CD4-positive, alpha-beta memory T cell (primary cell): Measurements from ENCODE around the gene ITGB3. TPM values are rescaled to one million over a fixed set of nuclear protein-coding genes. Genes with fewer than 3 reads are reported as not detected.

Experiments
- CTCF ChIA-PET: fragments of 350-600 bp; sonication (Branson Sonifier 250); formaldehyde crosslinking; loops from one replicate; lab custom pipeline; 2021; ENCODE audit warnings: inconsistent platforms; ENCODE audit not compliant: partially characterized antibody; lab: Charles Lee
- POLR2A ChIA-PET: fragments of 350-600 bp; sonication (Branson Sonifier 250); formaldehyde crosslinking; loops from one replicate; lab custom pipeline; 2021; ENCODE audit not compliant: partially characterized antibody; lab: Charles Lee
- DNase-seq, 5 donors: peaks; one replicate each; pipeline versions ENCODE4 v3.0.0 to v3.0.0-alpha.2; 2020 to 2022; ENCODE audit warnings: mixed read lengths in 1 of 5
- H3K27ac ChIP-seq: one replicate; pipeline ENCODE4 v1.7.0; 2013; ENCODE audit warnings: low read depth, low read length
- H3K27me3 ChIP-seq: 2 replicates; pipeline ENCODE4 v1.7.0; 2013; ENCODE audit warnings: mild to moderate bottlenecking, low read length, moderate library complexity; ENCODE audit not compliant: insufficient read depth
- H3K36me3 ChIP-seq: 2 replicates; pipeline ENCODE4 v1.7.0; 2013; ENCODE audit warnings: mild to moderate bottlenecking, low read length, moderate library complexity; ENCODE audit not compliant: insufficient read depth
- H3K4me1 ChIP-seq: 2 replicates; pipeline ENCODE4 v1.7.0; 2013; ENCODE audit warnings: mild to moderate bottlenecking, low read length, moderate library complexity; ENCODE audit not compliant: insufficient read depth
- H3K4me3 ChIP-seq, 2 donors: one replicate each; pipeline ENCODE4 v1.7.0; 2013; ENCODE audit warnings: low read length in 2 of 2, mild to moderate bottlenecking in 1 of 2
- H3K9me3 ChIP-seq, 2 donors: one replicate each; pipeline ENCODE4 v1.7.0; 2013; ENCODE audit warnings: low read length in 2 of 2, control low read depth in 1 of 2; ENCODE audit not compliant: control insufficient read depth in 1 of 2
- H3K27ac Mint-ChIP-seq, 7 donors: one replicate each; pipeline ENCODE4 v1.8.0; 2020 to 2021; ENCODE audit warnings: mixed read lengths in 7 of 7, mild to moderate bottlenecking in 6 of 7, inconsistent platforms in 3 of 7, moderate library complexity in 3 of 7
- H3K27me3 Mint-ChIP-seq, 2 donors: one replicate each; pipeline ENCODE4 v1.8.0; 2020 to 2021; ENCODE audit warnings: mixed read lengths in 2 of 2
- H3K36me3 Mint-ChIP-seq, 2 donors: one replicate each; pipeline ENCODE4 v1.8.0; 2020 to 2021; ENCODE audit warnings: mixed read lengths in 2 of 2, inconsistent platforms in 1 of 2, mild to moderate bottlenecking in 1 of 2
- H3K4me1 Mint-ChIP-seq, 4 donors: one replicate each; pipeline ENCODE4 v1.8.0; 2020 to 2021; ENCODE audit warnings: mixed read lengths in 4 of 4, mild to moderate bottlenecking in 1 of 4
- H3K4me3 Mint-ChIP-seq, 8 donors: one replicate each; pipeline ENCODE4 v1.8.0; 2020 to 2021; ENCODE audit warnings: mixed read lengths in 8 of 8, mild to moderate bottlenecking in 7 of 8, moderate library complexity in 6 of 8, inconsistent platforms in 3 of 8
- H3K9me3 Mint-ChIP-seq, 8 donors: one replicate each; pipeline ENCODE4 v1.8.0; 2020 to 2021; ENCODE audit warnings: mixed read lengths in 8 of 8, mild to moderate bottlenecking in 5 of 8, inconsistent platforms in 3 of 8, moderate library complexity in 1 of 8
- intact Hi-C: fragments of 100-400 bp; cut with micrococcal nuclease; formaldehyde crosslinking; loops from one replicate; pipeline ENCODE4 v1.15.1; 2023
- polyA plus RNA-seq, 2 donors: library from polyadenylated mRNA; unstranded; fragments of 300-500 nt; fragmentation: Illumina TruSeq; gene quantifications; one replicate each; pipeline ENCODE4 v1.2.3, GENCODE V29; 2021
- total RNA-seq, 2 experiments: library from RNA; stranded (reverse); gene quantifications; one replicate each; pipeline ENCODE4 v1.2.3, GENCODE V29; 2021

ITGB3 gene
- total and polyA plus RNA-seq, 4 experiments from 2014 or later = not detected

DNA sequence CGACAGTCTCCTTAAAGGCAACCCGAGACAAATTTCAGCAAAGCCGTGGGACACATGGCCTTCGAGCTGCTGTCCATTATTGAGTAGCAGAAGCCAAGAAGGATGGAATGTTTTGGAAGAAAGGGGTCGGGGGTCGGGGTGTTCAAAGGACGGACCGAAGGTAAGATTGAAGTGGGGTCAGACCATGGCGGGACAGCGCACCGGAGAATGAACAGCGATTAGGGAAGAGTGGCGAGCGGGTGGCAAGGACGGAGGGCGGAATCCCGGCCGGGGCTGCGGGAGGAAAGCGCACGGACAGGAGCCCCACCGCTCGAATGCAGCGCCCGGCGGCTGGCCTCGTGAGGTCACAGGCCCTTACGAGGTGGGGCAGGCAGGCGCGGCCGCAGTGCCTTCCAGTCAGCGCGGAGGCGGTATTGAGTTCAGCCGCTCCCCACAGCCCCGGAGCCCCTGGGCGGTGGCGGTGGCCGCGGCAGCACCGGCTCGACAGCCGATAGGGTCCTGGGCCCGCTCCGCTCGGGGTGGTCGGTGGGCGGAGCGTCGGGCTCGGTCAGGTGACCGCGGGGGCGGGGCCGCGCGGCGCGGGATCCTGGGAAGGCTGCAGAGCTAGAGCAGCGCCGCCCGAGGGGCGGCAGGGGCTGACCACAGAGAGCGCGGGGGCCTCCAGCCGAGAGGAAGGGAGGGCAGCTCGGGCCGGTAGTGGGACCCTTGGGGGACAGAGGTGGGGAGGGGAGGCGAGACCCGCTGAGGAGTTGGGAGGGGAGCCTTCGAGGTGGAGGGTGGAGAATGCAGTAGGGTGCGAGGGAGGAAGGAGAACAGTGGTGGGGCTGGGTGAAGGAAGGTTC, 70.0 kb downstream of the ITGB3 start, which contains the start of gene EFCAB13:
Gene EFCAB13 (plus strand): TSS at position 574 of the 842 bp plus-strand sequence. CDS start 4,399 bp downstream, outside the sequence.
- H3K36me3 ChIP-seq = no peaks in the 10 kb centered on the region
- DNase-seq = peak; percentile 60 to 75 (median 70)
- H3K27me3 ChIP-seq = no peaks in the 10 kb centered on the region
- intact Hi-C loops = loop anchor here (2.0 kb wide), 1 partner anchor 135 kb away; the partner anchor contains the start of gene CDC27
- POLR2A ChIA-PET = interaction anchor here (0.6 to 2.3 kb wide), 7 partner anchors 10 to 555 kb away, joined by 3 to 7 read pairs (median 4); partner anchors contain the start of gene KPNB1
- Mint-ChIP-seq H3K4me1 (peaks cover 16 to 26% (median 19%) of the 10 kb centered on the region in 4 donors), H3K4me3 (peak within 1 kb of the TSS; percentile 95 to 100 (median 98)), H3K36me3 (peaks cover 0 to 10% of the 10 kb centered on the region in 2 donors), H3K9me3 (peaks cover 0 to 5% (median 0%) of the 10 kb centered on the region in 8 donors), H3K27me3 (no peaks in the 10 kb centered on the region), H3K27ac (peak within 1 kb of the TSS; percentile 88 to 98 (median 97))
- peak within 1 kb of the TSS; percentile 70 to 85 for H3K4me3 ChIP-seq
- no peaks in the 10 kb centered on the region for H3K9me3 ChIP-seq
- H3K27ac ChIP-seq = peak within 1 kb of the TSS; percentile 58
- CTCF ChIA-PET = interaction anchor here (0.9 to 1.1 kb wide), 3 partner anchors 11 to 381 kb away, joined by 3 read pairs; no protein-coding TSS in a partner anchor
- H3K4me1 ChIP-seq = peaks cover 4% of the 10 kb centered on the region

DNA sequence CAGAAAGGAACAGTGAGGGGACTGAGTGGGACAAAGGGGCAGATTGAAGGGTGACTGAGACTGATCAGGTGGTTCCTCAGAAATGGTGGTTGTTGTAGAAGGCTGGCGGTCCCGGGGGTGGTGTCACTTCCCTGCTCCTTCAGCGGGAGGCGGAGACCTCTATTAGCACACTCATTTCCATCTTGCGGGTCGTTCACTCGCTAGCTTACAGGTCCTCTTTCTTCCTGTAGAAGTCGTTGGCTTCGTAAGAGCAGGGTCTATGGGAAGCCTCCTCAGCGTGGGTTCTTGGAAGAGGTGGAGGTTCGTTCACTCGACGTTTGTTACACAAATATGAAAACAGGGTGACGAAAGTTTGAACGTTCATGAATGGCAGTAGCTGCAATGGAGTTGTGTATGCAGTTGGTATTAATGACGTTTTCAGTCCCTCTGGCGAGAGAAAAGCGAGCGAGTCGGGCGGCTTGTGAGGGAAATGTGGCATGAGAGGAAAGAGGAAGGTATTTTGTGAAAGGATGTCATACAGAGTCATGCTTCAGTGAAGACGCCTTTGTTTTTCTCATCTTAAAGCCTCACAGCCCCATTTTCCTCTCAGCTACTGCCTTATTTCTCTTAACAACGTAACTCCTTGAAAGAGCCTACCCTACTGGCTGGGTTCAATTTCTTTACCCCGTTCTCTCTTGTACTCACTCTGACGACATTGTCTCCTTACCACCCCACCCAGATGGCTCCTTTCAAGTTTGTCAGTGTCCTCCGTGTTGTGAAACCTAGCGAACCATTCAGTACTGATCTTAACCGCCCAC, 70.8 kb downstream of the ITGB3 start:
- H3K27ac Mint-ChIP-seq = peak overlapping the region; percentile 88 to 98 (median 97)
- H3K27me3 Mint-ChIP-seq = no peaks in the 10 kb centered on the region
- Histone ChIP-seq H3K4me3 (peak overlapping the region; percentile 70 to 85), H3K36me3 (no peaks in the 10 kb centered on the region), H3K9me3 (no peaks in the 10 kb centered on the region), H3K4me1 (peaks cover 4% of the 10 kb centered on the region), H3K27ac (peak overlapping the region; percentile 58), H3K27me3 (no peaks in the 10 kb centered on the region)
- H3K36me3 Mint-ChIP-seq = peaks cover 0 to 10% of the 10 kb centered on the region in 2 donors
- POLR2A ChIA-PET = interaction anchor here (0.6 to 2.3 kb wide), 5 partner anchors 10 to 555 kb away, joined by 4 to 7 read pairs (median 4); partner anchors contain the start of genes CDC27 and KPNB1
- peak overlapping the region; percentile 95 to 100 (median 98) for H3K4me3 Mint-ChIP-seq
- H3K9me3 Mint-ChIP-seq = peaks cover 0 to 5% (median 0%) of the 10 kb centered on the region in 8 donors
- intact Hi-C loops = loop anchor here (2.0 kb wide), 1 partner anchor 136 kb away; the partner anchor contains the start of gene CDC27
- peak; percentile 35 to 76 (median 56) for DNase-seq
- CTCF ChIA-PET = interaction anchor here (1.1 to 1.4 kb wide), 2 partner anchors 9 to 12 kb away, joined by 3 to 5 read pairs; no protein-coding TSS in a partner anchor
- peaks cover 16 to 26% (median 19%) of the 10 kb centered on the region in 4 donors for H3K4me1 Mint-ChIP-seq

DNA sequence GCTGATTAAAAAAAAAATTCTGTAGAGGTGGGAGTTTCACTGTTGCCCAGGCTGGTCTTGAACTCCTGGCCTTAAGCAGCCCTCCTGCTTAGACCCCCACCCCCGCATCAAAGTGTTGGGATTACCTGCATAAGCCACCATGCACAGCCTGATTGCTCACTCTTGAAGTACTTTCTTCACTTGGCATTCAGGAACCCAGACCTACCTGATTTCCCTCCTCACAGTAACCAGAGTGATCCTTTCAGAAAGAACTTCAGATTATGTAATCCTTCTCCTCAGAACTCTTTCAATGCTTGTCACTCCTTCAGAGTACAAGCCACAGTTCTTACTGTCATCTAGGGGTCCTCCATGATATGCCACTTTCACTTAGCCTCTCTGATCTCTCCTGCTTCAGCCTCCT, 71.5 kb downstream of the ITGB3 start:
- intact Hi-C loops = loop anchor here (2.0 kb wide), 1 partner anchor 136 kb away; the partner anchor contains the start of gene CDC27
- Mint-ChIP-seq H3K9me3 (peaks cover 0 to 5% (median 0%) of the 10 kb centered on the region in 8 donors), H3K4me1 (peaks cover 16 to 26% (median 19%) of the 10 kb centered on the region in 4 donors), H3K36me3 (peaks cover 0 to 10% of the 10 kb centered on the region in 2 donors), H3K4me3 (peak overlapping the region; percentile 95 to 100 (median 98)), H3K27ac (peak overlapping the region in 4 of 7 donors; percentile 88 to 98 (median 95)), H3K27me3 (no peaks in the 10 kb centered on the region)
- Histone ChIP-seq H3K9me3 (no peaks in the 10 kb centered on the region), H3K27me3 (no peaks in the 10 kb centered on the region), H3K4me3 (peak overlapping the region in 1 of 2 donors; percentile 70), H3K4me1 (peaks cover 4% of the 10 kb centered on the region), H3K36me3 (no peaks in the 10 kb centered on the region), H3K27ac (no peak overlapping the region)
- DNase-seq = no peak
- ChIA-PET POLR2A (interaction anchor here (1.0 kb wide), 1 partner anchor 136 kb away, joined by 5 read pairs; the partner anchor contains the start of gene CDC27), CTCF (interaction anchor here (1.4 kb wide), 1 partner anchor 9 kb away, joined by 5 read pairs; no protein-coding TSS in a partner anchor)

DNA sequence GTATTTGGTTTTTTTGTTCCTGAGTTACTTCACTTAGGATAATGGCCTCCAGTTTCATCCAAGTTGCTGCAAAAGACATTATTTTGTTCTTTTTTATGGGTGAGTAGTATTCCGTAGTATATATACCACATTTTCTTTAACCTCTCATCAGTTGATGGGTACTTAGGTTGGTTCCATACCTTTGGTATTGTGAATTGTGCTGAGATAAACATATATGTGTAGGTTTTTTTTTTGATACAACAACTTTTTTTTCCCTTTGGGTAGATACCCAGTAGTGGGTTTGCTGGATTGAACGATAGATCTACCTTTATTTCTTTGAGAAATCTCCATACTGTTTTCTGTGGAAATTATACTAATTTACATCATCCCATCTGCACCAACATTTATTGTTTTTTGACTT, 76.9 kb downstream of the ITGB3 start:
- ChIA-PET POLR2A (interaction anchor here (0.6 kb wide), 1 partner anchor 111 kb away, joined by 4 read pairs; no protein-coding TSS in a partner anchor), CTCF (interaction anchor here (0.9 kb wide), 1 partner anchor 15 kb away, joined by 3 read pairs; no protein-coding TSS in a partner anchor)
- no peak overlapping the region for H3K4me3 ChIP-seq
- H3K36me3 ChIP-seq = no peaks in the 10 kb centered on the region
- no peak for DNase-seq
- no peaks in the 10 kb centered on the region for H3K9me3 ChIP-seq
- Mint-ChIP-seq H3K9me3 (peaks cover 0 to 2% (median 0%) of the 10 kb centered on the region in 8 donors), H3K4me1 (peaks cover under 1% of the 10 kb centered on the region in 4 donors), H3K27ac (no peak overlapping the region), H3K27me3 (no peaks in the 10 kb centered on the region), H3K36me3 (peaks cover 8 to 20% of the 10 kb centered on the region in 2 donors), H3K4me3 (no peak overlapping the region)
- no peaks in the 10 kb centered on the region for H3K4me1 ChIP-seq
- intact Hi-C loops = no loop called here
- no peaks in the 10 kb centered on the region for H3K27me3 ChIP-seq
- no peak overlapping the region for H3K27ac ChIP-seq

DNA sequence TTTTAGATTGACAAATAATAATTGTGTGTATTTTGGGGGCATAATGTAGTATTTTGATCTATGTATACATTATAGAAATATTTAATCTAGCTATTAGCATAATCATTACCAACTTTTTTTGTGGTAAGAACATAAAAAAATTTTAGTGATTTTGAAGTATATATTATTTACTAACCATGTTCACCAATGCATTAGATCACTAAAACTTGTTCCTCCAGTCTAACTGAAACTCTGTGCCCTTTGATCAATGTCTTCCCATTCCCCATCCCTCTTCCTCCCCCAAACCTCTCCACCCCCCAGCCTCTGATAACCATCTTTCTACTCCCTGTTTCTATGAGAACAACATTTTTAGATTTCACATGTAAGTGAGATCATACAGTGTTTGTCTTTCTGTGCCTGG, 78.7 kb downstream of the ITGB3 start:
- Histone ChIP-seq H3K36me3 (no peaks in the 10 kb centered on the region), H3K27ac (no peak overlapping the region), H3K27me3 (no peaks in the 10 kb centered on the region), H3K9me3 (no peaks in the 10 kb centered on the region), H3K4me3 (no peak overlapping the region), H3K4me1 (no peaks in the 10 kb centered on the region)
- no peaks in the 10 kb centered on the region for H3K27me3 Mint-ChIP-seq
- ChIA-PET CTCF (no interaction called here), POLR2A (no interaction called here)
- no peak overlapping the region for H3K4me3 Mint-ChIP-seq
- H3K27ac Mint-ChIP-seq = no peak overlapping the region
- no peaks in the 10 kb centered on the region for H3K4me1 Mint-ChIP-seq
- intact Hi-C loops = no loop called here
- H3K9me3 Mint-ChIP-seq = peaks cover 0 to 2% (median 0%) of the 10 kb centered on the region in 8 donors
- H3K36me3 Mint-ChIP-seq = peaks cover 8 to 20% of the 10 kb centered on the region in 2 donors
- DNase-seq = no peak

DNA sequence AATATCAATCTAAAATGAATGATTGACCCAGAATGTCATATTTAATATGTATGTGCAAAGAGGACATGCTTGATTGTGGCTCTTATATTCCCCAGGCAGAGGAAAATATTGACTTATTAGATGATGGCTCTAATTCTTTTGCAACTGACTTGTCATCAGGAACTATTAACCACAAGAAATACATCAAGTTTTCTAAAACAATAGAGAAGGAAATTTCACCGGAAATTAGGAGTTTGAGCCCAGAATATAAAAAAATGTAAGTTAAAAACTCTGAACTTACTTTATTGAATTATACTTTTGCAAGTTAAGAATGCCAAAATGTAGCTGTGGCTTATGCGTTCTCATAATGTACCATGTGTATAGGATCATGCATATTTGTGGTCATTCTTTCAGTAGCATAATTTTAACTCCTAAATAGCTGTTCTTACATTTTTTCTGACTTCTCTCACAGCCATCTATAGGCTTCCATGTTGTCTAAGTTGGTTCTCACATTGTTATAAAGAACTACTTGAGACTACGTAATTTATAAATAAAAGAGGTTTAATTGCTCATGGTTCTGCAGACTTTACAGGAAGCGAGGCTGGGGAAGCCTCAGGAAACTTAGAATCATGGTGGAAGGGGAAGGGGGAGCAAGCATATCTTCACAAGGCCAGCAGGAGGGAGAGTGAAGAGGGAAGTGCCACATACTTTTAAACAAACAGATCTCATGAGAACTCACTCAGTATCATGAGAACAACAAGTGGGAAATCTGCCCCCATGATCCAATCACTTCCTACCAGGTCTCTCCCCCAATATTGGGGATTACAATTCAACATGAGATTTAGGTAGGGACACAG, 81.7 kb downstream of the ITGB3 start:
- CTCF ChIA-PET = no interaction called here
- Mint-ChIP-seq H3K27ac (no peak overlapping the region), H3K9me3 (peaks cover 0 to 2% (median 0%) of the 10 kb centered on the region in 8 donors), H3K36me3 (peaks cover 8 to 20% of the 10 kb centered on the region in 2 donors), H3K4me1 (no peaks in the 10 kb centered on the region), H3K4me3 (no peak overlapping the region), H3K27me3 (no peaks in the 10 kb centered on the region)
- Histone ChIP-seq H3K27me3 (no peaks in the 10 kb centered on the region), H3K36me3 (no peaks in the 10 kb centered on the region), H3K4me1 (no peaks in the 10 kb centered on the region), H3K4me3 (no peak overlapping the region), H3K27ac (no peak overlapping the region), H3K9me3 (no peaks in the 10 kb centered on the region)
- POLR2A ChIA-PET = no interaction called here
- intact Hi-C loops = no loop called here
- no peak for DNase-seq
